Astrocyte (in vitro differentiated cells and primary cell): Measurements from ENCODE around the gene RALGAPA1.

ENCODE experiments used
- EZH2 ChIP-seq: IDR thresholded peaks from 2 replicates; pipeline ENCODE4 v1.6.1; 2012; ENCODE audit warnings: mild to moderate bottlenecking, low read length, inconsistent platforms; ENCODE audit not compliant: insufficient read depth
- TF ChIP-seq, protein P1 (sequence below): IDR thresholded peaks from 2 replicates; pipeline ENCODE4 v1.5.1; 2011; ENCODE audit warnings: low read depth, mild to moderate bottlenecking, inconsistent platforms, low read length, moderate library complexity; ENCODE audit not compliant: insufficient read depth

DNA sequence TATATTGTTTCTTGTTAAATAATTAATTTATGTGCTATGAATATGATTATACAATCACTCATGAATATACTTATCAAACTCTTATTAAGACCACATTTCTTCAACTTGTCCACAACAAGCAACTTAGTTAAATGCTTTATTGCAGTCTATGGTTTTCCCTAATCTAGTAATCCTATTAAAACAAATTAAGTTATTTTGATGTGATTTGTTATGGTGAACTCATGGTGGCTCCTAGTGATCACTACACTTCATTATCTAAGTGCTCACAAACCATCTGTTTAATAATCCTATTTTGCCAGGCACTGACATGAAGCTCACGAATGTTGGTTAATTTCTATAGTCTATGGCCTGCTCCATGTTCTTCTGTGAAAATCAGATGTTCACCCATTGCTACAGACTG lies 232.2 kb downstream of the RALGAPA1 start:
- TF ChIP-seq EZH2: no peak
- TF ChIP-seq, protein P1, sequence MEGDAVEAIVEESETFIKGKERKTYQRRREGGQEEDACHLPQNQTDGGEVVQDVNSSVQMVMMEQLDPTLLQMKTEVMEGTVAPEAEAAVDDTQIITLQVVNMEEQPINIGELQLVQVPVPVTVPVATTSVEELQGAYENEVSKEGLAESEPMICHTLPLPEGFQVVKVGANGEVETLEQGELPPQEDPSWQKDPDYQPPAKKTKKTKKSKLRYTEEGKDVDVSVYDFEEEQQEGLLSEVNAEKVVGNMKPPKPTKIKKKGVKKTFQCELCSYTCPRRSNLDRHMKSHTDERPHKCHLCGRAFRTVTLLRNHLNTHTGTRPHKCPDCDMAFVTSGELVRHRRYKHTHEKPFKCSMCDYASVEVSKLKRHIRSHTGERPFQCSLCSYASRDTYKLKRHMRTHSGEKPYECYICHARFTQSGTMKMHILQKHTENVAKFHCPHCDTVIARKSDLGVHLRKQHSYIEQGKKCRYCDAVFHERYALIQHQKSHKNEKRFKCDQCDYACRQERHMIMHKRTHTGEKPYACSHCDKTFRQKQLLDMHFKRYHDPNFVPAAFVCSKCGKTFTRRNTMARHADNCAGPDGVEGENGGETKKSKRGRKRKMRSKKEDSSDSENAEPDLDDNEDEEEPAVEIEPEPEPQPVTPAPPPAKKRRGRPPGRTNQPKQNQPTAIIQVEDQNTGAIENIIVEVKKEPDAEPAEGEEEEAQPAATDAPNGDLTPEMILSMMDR: no peak
